SHP77 treated with DMSO at 0.1 percent for 48 hours (cell line): ENCODE results near the gene SENP6.

Source experiments
- DNase-seq: peaks from one replicate; lab custom pipeline; 2025; lab: John Stamatoyannopoulos, UW

The SENP6 gene

GRCh38 chr6:75748743-75749538 is 147.3 kb downstream of the SENP6 start, which contains the start of gene MYO6:
Gene MYO6, plus strand, starts transcription at chr6:75749239. Its CDS starts 68,309 bp downstream, at chr6:75817548.
- no peak for DNase-seq

- no peak for DNase-seq
These were observed 149.8 kb downstream of the SENP6 start for GRCh38 chr6:75751443-75751842.

GRCh38 chr6:75752365-75752764 is 150.7 kb downstream of the SENP6 start:
- no peak for DNase-seq

DNA sequence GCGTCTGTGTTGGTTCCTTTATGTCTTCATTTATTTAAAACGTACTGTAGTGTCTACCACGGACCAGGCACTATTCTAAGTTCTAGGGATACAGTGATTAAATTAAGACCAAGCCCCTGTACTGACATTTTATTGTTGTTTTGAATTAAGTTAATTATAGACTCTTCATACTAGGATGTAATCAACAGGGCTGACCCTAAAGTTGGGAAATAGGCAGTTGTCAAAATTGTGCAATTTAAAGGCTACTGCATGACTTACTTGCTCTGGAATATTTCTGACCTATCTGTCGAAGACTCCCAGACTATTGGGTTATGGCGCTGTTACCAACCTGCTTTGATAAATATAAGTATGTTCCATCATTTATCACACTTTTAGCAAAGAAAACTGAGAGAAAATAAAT is 154.0 kb downstream of the SENP6 start:
- no peak for DNase-seq

- no peak for DNase-seq
These were observed 155.6 kb downstream of the SENP6 start for GRCh38 chr6:75757295-75757694.

GRCh38 chr6:75758061-75758460 is 156.4 kb downstream of the SENP6 start:
- no peak for DNase-seq

DNA sequence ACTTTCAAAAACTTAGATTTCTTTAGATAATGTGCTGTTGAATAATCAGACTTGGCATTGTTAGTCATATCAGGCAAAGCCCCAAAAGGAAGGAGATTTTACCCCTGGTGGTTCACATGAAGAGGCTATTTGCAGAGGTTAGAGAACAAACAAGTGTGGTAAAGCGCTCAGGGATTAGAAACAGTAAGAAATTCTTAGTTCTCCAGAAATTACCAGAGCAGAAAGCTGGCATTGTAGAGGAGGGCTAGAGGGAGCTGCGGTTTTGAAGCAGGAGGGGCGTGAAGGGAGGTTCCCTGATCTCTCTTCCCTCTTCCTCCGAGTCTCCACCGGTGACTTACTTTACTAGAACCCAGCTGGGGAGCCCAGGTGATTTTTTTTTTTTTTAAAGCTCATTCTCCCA is 157.5 kb downstream of the SENP6 start:
- DNase-seq, result no peak

DNA sequence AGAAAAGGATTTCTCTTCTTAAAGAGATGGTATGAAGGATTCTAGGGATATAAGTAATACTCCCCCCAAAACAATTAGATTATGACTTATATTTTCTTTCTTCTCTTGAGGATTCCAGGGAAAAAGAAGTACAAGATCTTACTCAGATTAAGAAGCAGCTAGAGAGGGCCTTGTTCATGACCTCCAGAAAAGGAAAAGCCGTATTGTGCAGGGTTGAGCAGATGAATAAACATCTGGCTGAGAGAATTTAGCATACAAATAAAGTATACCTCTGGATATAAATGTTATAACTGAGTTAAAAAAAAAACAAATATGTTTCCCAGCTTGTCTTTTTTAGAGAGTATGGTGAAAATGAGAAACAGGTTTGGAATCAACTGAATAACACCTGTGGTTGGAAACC is 158.6 kb downstream of the SENP6 start:
- DNase-seq, result no peak

DNA sequence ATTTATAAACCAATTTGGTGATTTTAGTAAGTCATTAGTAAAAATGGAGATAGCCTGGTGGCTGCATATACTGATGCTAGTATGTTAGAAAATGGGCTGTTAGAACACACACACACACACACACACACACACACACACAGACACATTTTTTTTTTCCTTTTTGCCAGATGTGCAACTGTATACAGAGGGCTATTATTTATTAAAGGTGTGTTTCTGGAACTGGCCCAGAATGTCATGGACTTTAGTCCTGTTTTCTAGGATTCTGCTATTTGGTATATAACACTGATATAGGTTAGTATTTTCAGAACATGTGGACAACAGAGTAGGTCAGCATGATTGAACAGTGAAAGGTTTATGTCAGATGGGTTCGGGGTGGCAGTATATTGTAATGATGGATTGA is 159.8 kb downstream of the SENP6 start:
- DNase-seq, result no peak

DNA sequence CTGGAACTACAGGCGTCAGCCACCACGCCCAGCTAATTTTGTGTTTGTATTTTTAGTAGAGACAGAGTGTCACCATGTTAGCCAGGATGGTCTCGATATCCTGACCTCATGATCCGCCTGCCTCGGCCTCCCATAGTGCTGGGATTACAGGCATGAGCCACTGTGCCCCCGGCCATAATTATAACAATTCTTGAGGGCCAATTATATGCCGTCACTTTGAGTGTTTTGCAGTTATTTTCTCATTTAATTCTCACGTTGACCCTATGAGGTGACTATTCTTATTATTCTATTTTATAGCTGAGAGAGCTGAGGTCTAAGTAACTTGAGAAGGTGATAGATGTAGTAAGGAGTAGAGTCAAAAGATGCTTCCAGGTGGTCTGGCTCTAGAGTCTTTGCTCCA is 160.4 kb downstream of the SENP6 start:
- DNase-seq, result no peak

- DNase-seq, result no peak
These were observed 164.7 kb downstream of the SENP6 start for GRCh38 chr6:75766387-75766786.
